IgD-negative memory B cell (primary cell): ENCODE data around the gene SLC22A4. TPM values are rescaled to one million over a fixed set of nuclear protein-coding genes. Genes with fewer than 3 reads are reported as not detected.

Source experiments
- H3K27ac Mint-ChIP-seq, 3 donors: one replicate each; pipeline ENCODE4 v1.8.0; 2020 to 2022; ENCODE audit warnings: mild to moderate bottlenecking in 3 of 3, mixed read lengths in 3 of 3, moderate library complexity in 1 of 3
- H3K27me3 Mint-ChIP-seq: one replicate; pipeline ENCODE4 v1.8.0; 2021; ENCODE audit warnings: mixed read lengths
- H3K36me3 Mint-ChIP-seq: one replicate; pipeline ENCODE4 v1.8.0; 2020; ENCODE audit warnings: mild to moderate bottlenecking, mixed read lengths
- H3K4me1 Mint-ChIP-seq, 3 donors: one replicate each; pipeline ENCODE4 v1.8.0; 2020 to 2022; ENCODE audit warnings: mixed read lengths in 3 of 3, mild to moderate bottlenecking in 1 of 3
- H3K4me3 Mint-ChIP-seq, 4 donors: one replicate each; pipeline ENCODE4 v1.8.0; 2020 to 2022; ENCODE audit warnings: mild to moderate bottlenecking in 4 of 4, mixed read lengths in 4 of 4, moderate library complexity in 3 of 4
- H3K9me3 Mint-ChIP-seq, 3 donors: one replicate each; pipeline ENCODE4 v1.8.0; 2020 to 2021; ENCODE audit warnings: mixed read lengths in 3 of 3, mild to moderate bottlenecking in 1 of 3
- polyA plus RNA-seq: library from polyadenylated mRNA; unstranded; fragments of 300-500 nt; fragmentation: Illumina TruSeq; gene quantifications from one replicate; pipeline ENCODE4 v1.2.3, GENCODE V29; 2021

The SLC22A4 gene
- polyA plus RNA-seq, 1 donor from 2014 or later = not detected

- peaks cover 0 to 5% (median 2%) of the 10 kb centered on the region in 3 donors for H3K4me1 Mint-ChIP-seq
- no peaks in the 10 kb centered on the region for H3K36me3 Mint-ChIP-seq
- H3K27ac Mint-ChIP-seq = no peak overlapping the region
- H3K27me3 Mint-ChIP-seq = peaks cover 4% of the 10 kb centered on the region
- H3K4me3 Mint-ChIP-seq = no peak overlapping the region
- no peaks in the 10 kb centered on the region for H3K9me3 Mint-ChIP-seq
Observed at GRCh38 chr5:132267931-132268768, 26.0 kb upstream of the SLC22A4 start.

GRCh38 chr5:132268769-132269551 is 25.2 kb upstream of the SLC22A4 start:
- Mint-ChIP-seq H3K36me3 (no peaks in the 10 kb centered on the region), H3K27ac (no peak overlapping the region), H3K4me1 (peaks cover 0 to 5% (median 2%) of the 10 kb centered on the region in 3 donors), H3K27me3 (peaks cover 6% of the 10 kb centered on the region), H3K4me3 (no peak overlapping the region), H3K9me3 (no peaks in the 10 kb centered on the region)

GRCh38 chr5:132269635-132270334 is 24.4 kb upstream of the SLC22A4 start:
- no peaks in the 10 kb centered on the region for H3K36me3 Mint-ChIP-seq
- no peaks in the 10 kb centered on the region for H3K9me3 Mint-ChIP-seq
- H3K4me1 Mint-ChIP-seq = peaks cover 0 to 5% (median 2%) of the 10 kb centered on the region in 3 donors
- peaks cover 8% of the 10 kb centered on the region for H3K27me3 Mint-ChIP-seq
- H3K27ac Mint-ChIP-seq = no peak overlapping the region
- no peak overlapping the region for H3K4me3 Mint-ChIP-seq

GRCh38 chr5:132270335-132270665 is 23.9 kb upstream of the SLC22A4 start:
- no peak overlapping the region for H3K4me3 Mint-ChIP-seq
- H3K27me3 Mint-ChIP-seq = peaks cover 8% of the 10 kb centered on the region
- H3K36me3 Mint-ChIP-seq = no peaks in the 10 kb centered on the region
- no peaks in the 10 kb centered on the region for H3K9me3 Mint-ChIP-seq
- peaks cover 0 to 5% (median 2%) of the 10 kb centered on the region in 3 donors for H3K4me1 Mint-ChIP-seq
- H3K27ac Mint-ChIP-seq = no peak overlapping the region

GRCh38 chr5:132270706-132271105 is 23.5 kb upstream of the SLC22A4 start:
- H3K27ac Mint-ChIP-seq = no peak overlapping the region

GRCh38 chr5:132271251-132272246 is 22.6 kb upstream of the SLC22A4 start:
- peak overlapping the region in 3 of 4 donors; percentile 34 to 90 (median 84) for H3K4me3 Mint-ChIP-seq
- H3K4me1 Mint-ChIP-seq = peaks cover 0 to 5% (median 2%) of the 10 kb centered on the region in 3 donors
- no peaks in the 10 kb centered on the region for H3K9me3 Mint-ChIP-seq
- H3K36me3 Mint-ChIP-seq = no peaks in the 10 kb centered on the region
- H3K27me3 Mint-ChIP-seq = peaks cover 8% of the 10 kb centered on the region
- H3K27ac Mint-ChIP-seq = no peak overlapping the region

More at GRCh38 chr5:132270706-132271105, 23.5 kb upstream of the SLC22A4 start:
- Mint-ChIP-seq H3K4me1 (peaks cover 0 to 5% (median 2%) of the 10 kb centered on the region in 3 donors), H3K36me3 (no peaks in the 10 kb centered on the region), H3K27me3 (peaks cover 8% of the 10 kb centered on the region), H3K4me3 (no peak overlapping the region), H3K9me3 (no peaks in the 10 kb centered on the region)

GRCh38 chr5:132272311-132273210 is 21.6 kb upstream of the SLC22A4 start:
- Mint-ChIP-seq H3K27ac (no peak overlapping the region), H3K27me3 (peaks cover 8% of the 10 kb centered on the region), H3K4me3 (peak overlapping the region in 2 of 4 donors; percentile 39 to 84), H3K9me3 (no peaks in the 10 kb centered on the region), H3K4me1 (peaks cover 0 to 3% (median 2%) of the 10 kb centered on the region in 3 donors), H3K36me3 (no peaks in the 10 kb centered on the region)

- Mint-ChIP-seq H3K4me1 (peaks cover 0 to 3% (median 2%) of the 10 kb centered on the region in 3 donors), H3K9me3 (no peaks in the 10 kb centered on the region), H3K27me3 (peaks cover 8% of the 10 kb centered on the region), H3K36me3 (no peaks in the 10 kb centered on the region), H3K4me3 (no peak overlapping the region), H3K27ac (no peak overlapping the region)
Observed at GRCh38 chr5:132273631-132274030, 20.6 kb upstream of the SLC22A4 start.

- H3K27me3 Mint-ChIP-seq = peaks cover 8% of the 10 kb centered on the region
- peaks cover 0 to 3% (median 2%) of the 10 kb centered on the region in 3 donors for H3K4me1 Mint-ChIP-seq
- H3K27ac Mint-ChIP-seq = no peak overlapping the region
Observed at GRCh38 chr5:132274050-132274792, 20.0 kb upstream of the SLC22A4 start.

GRCh38 chr5:132275367-132276220 is 18.6 kb upstream of the SLC22A4 start:
- H3K27ac Mint-ChIP-seq = no peak overlapping the region
- H3K9me3 Mint-ChIP-seq = no peaks in the 10 kb centered on the region
- peaks cover 3% of the 10 kb centered on the region for H3K36me3 Mint-ChIP-seq
- H3K4me1 Mint-ChIP-seq = peaks cover 0 to 3% (median 3%) of the 10 kb centered on the region in 3 donors
- no peak overlapping the region for H3K4me3 Mint-ChIP-seq
- peaks cover 8% of the 10 kb centered on the region for H3K27me3 Mint-ChIP-seq

More at GRCh38 chr5:132274050-132274792, 20.0 kb upstream of the SLC22A4 start:
- Mint-ChIP-seq H3K4me3 (no peak overlapping the region), H3K9me3 (no peaks in the 10 kb centered on the region), H3K36me3 (no peaks in the 10 kb centered on the region)

- Mint-ChIP-seq H3K27ac (no peak overlapping the region), H3K9me3 (no peaks in the 10 kb centered on the region), H3K4me3 (no peak overlapping the region), H3K36me3 (peaks cover 3% of the 10 kb centered on the region), H3K27me3 (peaks cover 6% of the 10 kb centered on the region), H3K4me1 (peaks cover 0 to 3% (median 1%) of the 10 kb centered on the region in 3 donors)
Observed at GRCh38 chr5:132277256-132277655, 16.9 kb upstream of the SLC22A4 start.
